WERI-Rb-1 (cell line): ENCODE measurements around the gene NSD2.

ENCODE experiments used
- DNase-seq: peaks from one replicate; pipeline ENCODE4 v3.0.0-alpha.2; 2020
- H3K27ac ChIP-seq: fragments of 250-450 bp; sonication (Bioruptor Pico); 2 replicates; pipeline ENCODE4 v1.5.1; 2020; ENCODE audit warnings: mild to moderate bottlenecking, moderate library complexity
- H3K27me3 ChIP-seq: fragments of 250-450 bp; sonication (Bioruptor Pico); 2 replicates; pipeline ENCODE4 v1.5.1; 2021; ENCODE audit warnings: mild to moderate bottlenecking, low read depth, moderate library complexity; ENCODE audit not compliant: insufficient read depth, severe bottlenecking
- H3K36me3 ChIP-seq: fragments of 250-450 bp; sonication (Bioruptor Pico); 2 replicates; pipeline ENCODE4 v1.5.1; 2020; ENCODE audit warnings: mild to moderate bottlenecking, moderate library complexity
- H3K4me3 ChIP-seq: 2 replicates; pipeline ENCODE4 v1.5.1; 2011; ENCODE audit warnings: low read depth, mild to moderate bottlenecking, control low read depth, low read length
- H3K9me3 ChIP-seq: fragments of 250-450 bp; sonication (Bioruptor Pico); 2 replicates; pipeline ENCODE4 v1.5.1; 2021; ENCODE audit warnings: mild to moderate bottlenecking, moderate library complexity; ENCODE audit not compliant: severe bottlenecking
- CTCF ChIP-seq: IDR thresholded peaks from 2 replicates; pipeline ENCODE4 v1.5.1; 2011; ENCODE audit warnings: low read depth, mild to moderate bottlenecking, control low read depth, inconsistent platforms, low read length

Gene NSD2

GRCh38 chr4:1956631-1957030, 85.4 kb downstream of the NSD2 start:
- Histone ChIP-seq H3K9me3 (no peaks in the 10 kb centered on the region), H3K36me3 (peaks cover 93% of the 10 kb centered on the region), H3K27me3 (no peaks in the 10 kb centered on the region), H3K27ac (no peak overlapping the region), H3K4me3 (no peak overlapping the region)
- DNase-seq, result no peak
- TF ChIP-seq CTCF, result no peak

- H3K9me3 ChIP-seq, result no peaks in the 10 kb centered on the region
- peaks cover 93% of the 10 kb centered on the region for H3K36me3 ChIP-seq
- H3K27me3 ChIP-seq, result no peaks in the 10 kb centered on the region
- DNase-seq, result no peak
- H3K4me3 ChIP-seq, result no peak overlapping the region
- no peak overlapping the region for H3K27ac ChIP-seq
- TF ChIP-seq CTCF, result no peak
These were observed 87.3 kb downstream of the NSD2 start for GRCh38 chr4:1958276-1959103.

- no peak for TF ChIP-seq CTCF
- H3K9me3 ChIP-seq, result no peaks in the 10 kb centered on the region
- H3K36me3 ChIP-seq, result peaks cover 97% of the 10 kb centered on the region
- no peak overlapping the region for H3K4me3 ChIP-seq
- no peak overlapping the region for H3K27ac ChIP-seq
- no peak for DNase-seq
- H3K27me3 ChIP-seq, result no peaks in the 10 kb centered on the region
These were observed 87.9 kb downstream of the NSD2 start for GRCh38 chr4:1959104-1959384.

- no peak for TF ChIP-seq CTCF
- no peak for DNase-seq
These were observed 89.1 kb downstream of the NSD2 start for GRCh38 chr4:1960170-1960825.

GRCh38 chr4:1961038-1961437, 89.8 kb downstream of the NSD2 start:
- H3K4me3 ChIP-seq, result no peak overlapping the region
- no peaks in the 10 kb centered on the region for H3K27me3 ChIP-seq
- H3K9me3 ChIP-seq, result no peaks in the 10 kb centered on the region
- H3K36me3 ChIP-seq, result peaks cover 97% of the 10 kb centered on the region
- H3K27ac ChIP-seq, result no peak overlapping the region
- DNase-seq, result no peak
- no peak for TF ChIP-seq CTCF

More at GRCh38 chr4:1960170-1960825, 89.1 kb downstream of the NSD2 start:
- Histone ChIP-seq H3K27me3 (no peaks in the 10 kb centered on the region), H3K9me3 (no peaks in the 10 kb centered on the region), H3K36me3 (peaks cover 97% of the 10 kb centered on the region), H3K27ac (no peak overlapping the region), H3K4me3 (no peak overlapping the region)
